ENCODE results near the gene APRT. TPM values are rescaled to one million over a fixed set of nuclear protein-coding genes. Genes with fewer than 3 reads are reported as not detected.
A peak's percentile ranks its signal among the peaks of the same experiment; 100 is the strongest.

APRT gene
- total and polyA plus RNA-seq, 2 of the 4 experiments (the other 2 are of a cell fraction) = 40.5 to 157 TPM

GRCh38 chr16:88812513-88813268 lies 963 bp upstream of the APRT start:
- Histone ChIP-seq H2BK15ac (ENCODE audit: low read depth, low read length) (no peak overlapping the region), H4K91ac (ENCODE audit: insufficient read depth, low read depth, low read length) (peak overlapping the region; percentile 57; the same call in 1 of the 2 replicates), H3K9me1 (ENCODE audit: insufficient read depth, low read length) (no peaks in the 10 kb centered on the region), H3K27me3 (ENCODE audit: control insufficient read depth, insufficient read depth, low read length) (no peaks in the 10 kb centered on the region), H3K27ac (ENCODE audit: insufficient read depth, low read length) (peak overlapping the region; percentile 71), H3K56ac (ENCODE audit: extremely low read depth, insufficient read depth, low read length) (no peak overlapping the region), H3K9me3 (ENCODE audit: control insufficient read depth, insufficient read depth, low read length) (no peaks in the 10 kb centered on the region), H4K5ac (ENCODE audit: low read depth, low read length) (peak overlapping the region; percentile 38; the same call in 1 of the 2 replicates), H2AFZ (replicated peaks; ENCODE audit: low read length, poor library complexity) (peak overlapping the region; percentile 97), H2BK20ac (ENCODE audit: low read depth, low read length) (no peak overlapping the region), H3K4me2 (ENCODE audit: low read depth, low read length) (peak overlapping the region; percentile 63), H4K8ac (ENCODE audit: low read depth in 2 of 2, low read length in 2 of 2) (peak overlapping the region; percentile 43 to 85), H4K20me1 (ENCODE audit: insufficient read depth, low read length) (peaks cover 23% of the 10 kb centered on the region), H2AK9ac (replicated peaks; ENCODE audit: low read depth, low read length, poor library complexity) (peak overlapping the region; percentile 95), H3K23ac (ENCODE audit: low read depth, low read length) (peak overlapping the region; percentile 2; the same call in 1 of the 2 replicates), H2BK120ac (ENCODE audit: low read depth, low read length) (no peak overlapping the region), H2AK5ac (ENCODE audit: low read depth, low read length) (peak overlapping the region; percentile 85), H3K18ac (ENCODE audit: low read depth, low read length) (peak overlapping the region; percentile 1; the same call in 1 of the 2 replicates), H3K9ac (ENCODE audit: low read depth, low read length) (peak overlapping the region; percentile 20), H2BK5ac (ENCODE audit: low read depth, low read length, poor library complexity, severe bottlenecking) (peak overlapping the region; percentile 82), H3K4me1 (ENCODE audit: control insufficient read depth, insufficient read depth, low read length) (peaks cover 13% of the 10 kb centered on the region), H3K79me1 (ENCODE audit: low read depth in 1 of 2, low read length in 2 of 2) (peaks cover 4 to 26% of the 10 kb centered on the region in 2 experiments; a peak in 2 of 4 replicates), H3K4ac (ENCODE audit: low read depth, low read length) (peak overlapping the region; percentile 79), H3K4me3 (ENCODE audit: insufficient read depth, low read depth, low read length) (peak overlapping the region; percentile 60), H3K14ac (replicated peaks; ENCODE audit: low read depth, low read length) (no peak overlapping the region; the same call in none of the 2 replicates), H3K36me3 (ENCODE audit: control insufficient read depth, insufficient read depth, low read length) (peaks cover 14% of the 10 kb centered on the region)
- intact Hi-C loops (cut with micrococcal nuclease) = loop anchor here (1.0 to 5.0 kb wide), 3 partner anchors 45 to 405 kb away; partner anchors contain the start of genes TRAPPC2L and ZNF778
- no TSS peak for BruUV-seq (replicated peaks)
- TF ChIP-seq FOS (IDR thresholded peaks at IDR 0.05; ENCODE audit: low read depth, low read length) (no peak), CEBPB (IDR thresholded peaks at IDR 0.05; ENCODE audit: low read depth, low read length) (peak; percentile 83)
- no peak; the same call in 1 of the 2 replicates for ATAC-seq (ENCODE audit: low read depth)
- ChIA-PET CTCF (interaction anchor here (1.6 kb wide), 1 partner anchor 45 kb away, joined by 7 read pairs; the partner anchor contains the start of genes GALNS and TRAPPC2L), POLR2A (ENCODE audit: unreplicated experiment) (no interaction called here)
- in situ Hi-C loops (cut with MboI; ENCODE audit: low sequenced_read_pairs) = no loop called here
- dilution Hi-C loops (cut with HindIII; ENCODE audit: low sequenced_read_pairs, unreplicated experiment) = no loop called here
- DNase-seq = peak; percentile 37
- WGBS, 2 experiments (ENCODE audit: extremely low coverage in 2 of 2, insufficient read length in 1 of 2) = 68% methylated on average over 17 of the region's 37 CpGs; no CpG with 5 or more reads in 1 of the 2 experiments

Data from IMR-90 (cell line).